Kidney (tissue), 14 donors: ENCODE results near the gene MITF. TPM values are rescaled to one million over a fixed set of nuclear protein-coding genes. Genes with fewer than 3 reads are reported as not detected.
A peak's percentile ranks its signal among the peaks of the same experiment; 100 is the strongest.

Experiments used
- DNase-seq, 5 donors: peaks; one replicate each; pipeline ENCODE4 v3.0.0-alpha.2; 2013 to 2020
- FAIRE-seq: peaks from 2 replicates; lab custom pipeline; 2012; peaks lifted over from hg19 to GRCh38; lab: Jason Lieb, UNC
- H3K27ac ChIP-seq, 2 donors: one replicate each; pipeline ENCODE4 v1.7.0; 2013; ENCODE audit warnings: low read depth in 2 of 2, low read length in 2 of 2, inconsistent platforms in 1 of 2
- H3K27me3 ChIP-seq: one replicate; pipeline ENCODE4 v1.7.1; 2013; ENCODE audit warnings: low read length, inconsistent platforms; ENCODE audit not compliant: control insufficient read depth, insufficient read depth
- H3K36me3 ChIP-seq, 3 donors: one replicate each; pipeline versions ENCODE4 v1.7.0 to v1.7.1; 2013; ENCODE audit warnings: low read length in 3 of 3, control low read depth in 1 of 3, inconsistent platforms in 1 of 3; ENCODE audit not compliant: insufficient read depth in 3 of 3, control insufficient read depth in 2 of 3
- H3K4me1 ChIP-seq, 3 donors: one replicate each; pipeline versions ENCODE4 v1.7.0 to v1.7.1; 2013; ENCODE audit warnings: low read length in 3 of 3, inconsistent platforms in 1 of 3, low read depth in 1 of 3; ENCODE audit not compliant: control insufficient read depth in 2 of 3, insufficient read depth in 2 of 3
- H3K4me3 ChIP-seq, 3 donors: one replicate each; pipeline versions ENCODE4 v1.7.0 to v1.8.1; 2013; ENCODE audit warnings: low read length in 3 of 3, control low read depth in 1 of 3, inconsistent platforms in 1 of 3
- H3K9ac ChIP-seq, 3 donors: one replicate each; pipeline versions ENCODE4 v1.7.0 to v1.7.1; 2013; ENCODE audit warnings: low read length in 3 of 3, control low read depth in 1 of 3, inconsistent platforms in 1 of 3
- H3K9me3 ChIP-seq, 3 donors: one replicate each; pipeline versions ENCODE4 v1.7.0 to v1.7.1; 2013; ENCODE audit warnings: low read length in 3 of 3, control low read depth in 1 of 3, inconsistent platforms in 1 of 3; ENCODE audit not compliant: control insufficient read depth in 2 of 3, insufficient read depth in 1 of 3
- CTCF ChIP-seq: IDR thresholded peaks from 3 replicates; pipeline ENCODE4 v1.5.1; 2012; ENCODE audit warnings: mild to moderate bottlenecking, moderate library complexity, borderline replicate concordance; ENCODE audit not compliant: insufficient read depth; ENCODE audit errors: extremely low read depth
- intact Hi-C: fragments of 100-400 bp; cut with DNase I; formaldehyde crosslinking; loops from one replicate; pipeline ENCODE4 v1.11.1; 2022
- polyA plus RNA-seq: library from polyadenylated mRNA; stranded (reverse); fragments of 350-450 nt; fragmentation: Illumina TruSeq; extraction: RNeasy Lipid Tissue Mini Kit (QIAGEN cat#74804); gene quantifications from one replicate; pipeline ENCODE4 v1.2.3, GENCODE V29; 2014; ENCODE audit warnings: low read depth, low replicate concordance; ENCODE audit not compliant: insufficient read depth
- total RNA-seq: library from RNA; stranded (reverse); fragmentation: NEBNext Ultra II Directional; extraction: Animal tissue kit (Norgen Biotek cat#: 25700); gene quantifications from one replicate; pipeline ENCODE4 v1.2.1, GENCODE V29; 2021
- donor health status: control.
- donor health status: control.
- donor health status: control.
- donor health status: control.
- donor health status: control.
- donor health status: DM: yes; HTN: yes; CAD: no.
- donor health status: Normal renal cell carcinoma (clear cell type).

Gene MITF
- total and polyA plus RNA-seq, 2 donors from 2014 or later = 14.1 to 52.6 TPM

DNA sequence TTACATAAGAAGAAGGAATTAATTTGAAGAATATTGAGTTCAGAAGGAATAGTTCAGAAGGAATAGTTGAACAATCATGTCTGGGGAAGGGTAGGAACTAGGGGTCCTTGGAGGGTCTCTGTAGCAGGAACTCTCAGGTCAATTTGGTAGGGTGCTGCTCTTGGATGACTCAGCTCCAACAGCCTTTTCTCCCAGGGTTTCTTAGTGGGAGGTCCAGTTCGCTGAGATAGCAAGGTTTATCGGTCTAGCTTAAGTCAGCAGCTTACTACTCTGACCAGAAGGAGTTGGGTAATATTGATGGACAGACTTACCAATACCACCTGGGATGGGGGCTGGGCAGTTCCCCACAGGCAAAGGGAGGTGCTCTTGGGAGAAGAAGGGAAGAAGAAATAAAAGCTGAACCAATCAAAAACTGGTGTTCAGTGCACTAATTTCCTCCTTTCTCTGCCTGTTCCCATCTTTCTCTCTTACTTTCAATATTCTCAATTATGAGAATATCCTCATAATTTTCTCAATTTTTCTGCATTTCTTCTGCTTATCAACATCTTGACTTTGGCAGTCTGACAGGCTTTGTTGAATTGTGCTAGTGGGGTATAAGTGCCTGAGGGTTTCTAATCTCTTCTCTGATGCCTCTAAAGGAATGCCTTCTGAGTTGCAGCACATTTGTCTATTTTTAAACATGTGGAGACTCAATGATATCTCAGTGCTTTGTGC is 14.4 kb upstream of the MITF start:
- Histone ChIP-seq H3K4me3 (no peak overlapping the region), H3K36me3 (no peaks in the 10 kb centered on the region), H3K9ac (no peak overlapping the region), H3K9me3 (no peaks in the 10 kb centered on the region), H3K27ac (no peak overlapping the region), H3K4me1 (no peaks in the 10 kb centered on the region), H3K27me3 (no peaks in the 10 kb centered on the region)
- no peak for DNase-seq
- FAIRE-seq = no peak
- no peak for TF ChIP-seq CTCF
- intact Hi-C loops = no loop called here

DNA sequence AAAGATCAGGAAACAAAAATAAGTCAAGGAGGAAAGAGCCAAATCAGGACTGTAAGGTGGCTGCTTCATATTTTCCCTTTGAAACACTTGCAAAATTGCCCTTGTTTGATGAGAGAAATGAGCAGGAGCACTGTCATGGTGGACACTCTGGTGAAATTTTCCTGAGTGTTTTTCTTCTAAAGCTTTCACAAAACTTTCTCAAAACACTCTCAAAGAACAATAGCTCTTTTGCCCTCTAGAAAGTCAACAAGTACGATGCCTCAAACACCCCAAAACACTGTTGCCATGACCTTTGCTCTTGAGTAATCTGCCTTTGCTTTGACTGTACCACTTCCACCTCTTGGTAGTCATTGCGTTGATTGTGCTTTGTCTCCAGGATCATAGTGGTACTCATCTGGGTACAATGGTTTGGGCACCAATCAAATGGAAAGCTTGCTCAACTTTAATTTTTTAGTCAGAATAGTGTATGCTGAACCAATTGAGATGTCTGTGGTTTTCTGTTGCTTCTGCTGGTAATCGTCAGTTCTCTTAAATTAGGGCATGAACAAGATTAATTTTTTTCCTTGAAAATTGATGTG is 13.2 kb upstream of the MITF start:
- Histone ChIP-seq H3K9me3 (no peaks in the 10 kb centered on the region), H3K36me3 (no peaks in the 10 kb centered on the region), H3K4me1 (no peaks in the 10 kb centered on the region), H3K27ac (no peak overlapping the region), H3K4me3 (no peak overlapping the region), H3K27me3 (no peaks in the 10 kb centered on the region), H3K9ac (no peak overlapping the region)
- no peak for TF ChIP-seq CTCF
- DNase-seq = no peak
- intact Hi-C loops = no loop called here
- FAIRE-seq = no peak

- TF ChIP-seq CTCF = no peak
- no peaks in the 10 kb centered on the region for H3K4me1 ChIP-seq
- H3K9ac ChIP-seq = no peak overlapping the region
- H3K9me3 ChIP-seq = no peaks in the 10 kb centered on the region
- DNase-seq = no peak
- peak; percentile 60 for FAIRE-seq
- H3K4me3 ChIP-seq = no peak overlapping the region
- H3K27ac ChIP-seq = no peak overlapping the region
- intact Hi-C loops = no loop called here
- no peaks in the 10 kb centered on the region for H3K36me3 ChIP-seq
- H3K27me3 ChIP-seq = no peaks in the 10 kb centered on the region
Measured at GRCh38 chr3:69729147-69729919, 9.9 kb upstream of the MITF start.
